HepG2 (cell line): ENCODE measurements around the gene SAP30. TPM values are rescaled to one million over a fixed set of nuclear protein-coding genes. Genes with fewer than 3 reads are reported as not detected.
A peak's percentile ranks its signal among the peaks of the same experiment; 100 is the strongest.

Experiments used
- ATAC-seq: fragments of 200-7000 bp; cut with Tn5 transposase; 3 replicates; pipeline ENCODE4 v1.9.1; 2020; ENCODE audit warnings: mild to moderate bottlenecking, moderate library complexity
- BruUV-seq: library from RNA; stranded (reverse); fragments of 400-500 nt; replicated peaks from 2 replicates; lab custom pipeline; 2021; lab: Mats Ljungman, UMichigan
- CTCF ChIA-PET: fragments of 300-600 bp; formaldehyde crosslinking; extraction: SDS; loops from one replicate; lab custom pipeline; 2021; ENCODE audit warnings: low total read pairs, inconsistent platforms, low intra/inter-chr PET ratio; lab: Yijun Ruan, JAX
- POLR2A ChIA-PET: fragments of 350-600 bp; sonication (Branson Sonifier 250); formaldehyde crosslinking; loops from one replicate; lab custom pipeline; 2020; ENCODE audit warnings: antibody characterized with exemption, inconsistent platforms; lab: Yijun Ruan, JAX
- DNase-seq: peaks from one replicate; pipeline ENCODE4 v3.0.0-alpha.2; 2015; ENCODE audit warnings: low spot score
- FAIRE-seq: peaks from 3 replicates; lab custom pipeline; 2011; peaks lifted over from hg19 to GRCh38; lab: Jason Lieb, UNC
- H2AFZ ChIP-seq: one replicate; pipeline ENCODE4 v1.6.1; 2011; ENCODE audit warnings: low read length, inconsistent platforms
- H3K27ac ChIP-seq: fragments of 300-600 bp; 3 replicates; pipeline ENCODE4 v1.8.0; 2011; ENCODE audit warnings: mixed run types, mild to moderate bottlenecking, mixed read lengths, low read length, inconsistent platforms; ENCODE audit not compliant: insufficient read depth; ENCODE audit errors: extremely low read length
- H3K27me3 ChIP-seq, 2 experiments: fragments of 200-600 bp in 1 of 2; 2 replicates in 1 of 2; 3 replicates in 1 of 2; pipeline versions ENCODE4 v1.6.0 to v1.8.0; 2011; ENCODE audit warnings: low read length in 2 of 2, mild to moderate bottlenecking in 2 of 2, moderate library complexity in 2 of 2, inconsistent platforms in 1 of 2; ENCODE audit not compliant: insufficient read depth in 2 of 2, control insufficient read depth in 1 of 2
- H3K36me3 ChIP-seq, 2 experiments: fragments of 200-600 bp in 1 of 2; replicated peaks in 1 of 2; 2 replicates in 1 of 2; 3 replicates in 1 of 2; pipeline versions ENCODE4 v1.5.1 to v1.8.0; 2011; ENCODE audit warnings: low read length in 2 of 2, inconsistent platforms in 1 of 2; ENCODE audit not compliant: insufficient read depth in 2 of 2, control insufficient read depth in 1 of 2
- H3K4me1 ChIP-seq: 2 replicates; pipeline ENCODE4 v1.5.1; 2012; ENCODE audit warnings: low read length, inconsistent platforms; ENCODE audit not compliant: insufficient read depth
- H3K4me2 ChIP-seq: 2 replicates; pipeline ENCODE4 v1.6.0; 2011; ENCODE audit warnings: low read depth, low read length, inconsistent platforms
- H3K4me3 ChIP-seq, 3 experiments: fragments of 200-600 bp in 1 of 3; sonication (generic), shearing (Covaris generic) in 1 of 3; replicated peaks in 1 of 3; 2 replicates each; pipeline ENCODE4 v1.5.1; 2011 to 2016; ENCODE audit warnings: low read length in 3 of 3, inconsistent platforms in 2 of 3, low read depth in 2 of 3, mild to moderate bottlenecking in 2 of 3, control low read depth in 1 of 3, mixed read lengths in 1 of 3; ENCODE audit not compliant: insufficient read depth in 1 of 3
- H3K79me2 ChIP-seq: one replicate; pipeline ENCODE4 v1.6.1; 2011; ENCODE audit warnings: low read length, inconsistent platforms; ENCODE audit not compliant: insufficient read depth
- H3K9ac ChIP-seq: 2 replicates; pipeline ENCODE4 v1.6.0; 2011; ENCODE audit warnings: mild to moderate bottlenecking, low read depth, low read length, inconsistent platforms; ENCODE audit not compliant: insufficient read depth
- H3K9me3 ChIP-seq: 2 replicates; pipeline ENCODE4 v1.5.1; 2012; ENCODE audit warnings: mild to moderate bottlenecking, low read length
- H4K20me1 ChIP-seq: 2 replicates; pipeline ENCODE4 v1.6.0; 2011; ENCODE audit warnings: inconsistent platforms, mild to moderate bottlenecking, low read length, moderate library complexity; ENCODE audit not compliant: insufficient read depth
- BCL6 ChIP-seq: IDR thresholded peaks from 2 replicates; pipeline ENCODE4 v1.6.1; 2016; ENCODE audit warnings: missing genetic modification reagents, missing compliant biosample characterization
- HMGA1 ChIP-seq: sonication (generic); formaldehyde crosslinking; conservative IDR thresholded peaks from 2 replicates; pipeline ENCODE4 v1.4.0; 2020; ENCODE audit warnings: missing genetic modification reagents
- HNRNPLL ChIP-seq: fragments of 200-400 bp; formaldehyde crosslinking; IDR thresholded peaks from 2 replicates; pipeline ENCODE4 v1.6.1; 2017; ENCODE audit warnings: mild to moderate bottlenecking, low read depth, low read length; ENCODE audit not compliant: poor library complexity, severe bottlenecking
- KLF13 ChIP-seq: sonication (generic); formaldehyde crosslinking; IDR thresholded peaks from 2 replicates; pipeline ENCODE4 v1.4.0; 2020; ENCODE audit warnings: mild to moderate bottlenecking, missing genetic modification reagents
- MXD1 ChIP-seq: sonication (generic); formaldehyde crosslinking; IDR thresholded peaks from 2 replicates; pipeline ENCODE4 v1.4.0; 2020; ENCODE audit warnings: mild to moderate bottlenecking, missing genetic modification reagents
- NFRKB ChIP-seq: fragments of 450-650 bp; IDR thresholded peaks from 2 replicates; pipeline ENCODE4 v1.6.1; 2017
- NR3C1 ChIP-seq: sonication (generic); formaldehyde crosslinking; IDR thresholded peaks from 2 replicates; pipeline ENCODE4 v1.4.0; 2020; ENCODE audit warnings: missing genetic modification reagents
- TEF ChIP-seq: sonication (generic); formaldehyde crosslinking; IDR thresholded peaks from 2 replicates; pipeline ENCODE4 v1.5.0; 2020; ENCODE audit warnings: missing genetic modification reagents
- ZNF274 ChIP-seq: sonication (generic); formaldehyde crosslinking; IDR thresholded peaks from 2 replicates; pipeline ENCODE4 v1.5.1; 2020; ENCODE audit warnings: mild to moderate bottlenecking, missing genetic modification reagents
- ZNF337 ChIP-seq: sonication (generic); formaldehyde crosslinking; IDR thresholded peaks from 2 replicates; pipeline ENCODE4 v1.5.1; 2020; ENCODE audit warnings: missing genetic modification reagents, low read depth, mild to moderate bottlenecking, borderline replicate concordance
- ZNF44 ChIP-seq: sonication (generic); formaldehyde crosslinking; IDR thresholded peaks from 2 replicates; pipeline ENCODE4 v1.5.1; 2020; ENCODE audit warnings: mild to moderate bottlenecking, missing genetic modification reagents
- WGBS: methylation state at CpG from one replicate; pipeline ENCODE4 v1.1.6; 2017; ENCODE audit warnings: low lambda C conversion rate; 5-methylcytosine and 5-hydroxymethylcytosine counted together
- in situ Hi-C: cut with HindIII; loops from 2 replicates; pipeline ENCODE4 v1.10.0; 2017; ENCODE audit warnings: low pct_unique_long_range_greater_than_20kb; ENCODE audit not compliant: extremely low pct_ligation_motif_present
- intact Hi-C: fragments of 100-400 bp; cut with micrococcal nuclease; formaldehyde crosslinking; loops from one replicate; pipeline ENCODE4 v1.10.0; 2022; ENCODE audit not compliant: unreplicated experiment
- polyA plus RNA-seq, 8 experiments: library from polyadenylated mRNA; depleted of rRNA in 3 of 8; stranded (reverse) in 7 of 8; unstranded in 1 of 8; fragments of >200 nt; fragmentation: Illumina TruSeq in 4 of 8; extraction: Trizol in 4 of 8; gene quantifications; 2 replicates each; pipeline versions ENCODE4 v1.2.1 to v1.2.3, GENCODE V29; 2011 to 2016; ENCODE audit warnings: low read depth in 4 of 8, missing spikeins in 1 of 8, mixed read lengths in 1 of 8; ENCODE audit not compliant: insufficient read depth in 1 of 8
- total RNA-seq, 5 experiments: library from RNA; depleted of rRNA; stranded (reverse); fragments of >200 nt; fragmentation: Illumina TruSeq; extraction: Trizol; gene quantifications; 2 replicates each; pipeline ENCODE4 v1.2.3, GENCODE V29; 2016; ENCODE audit warnings: low read depth in 1 of 5

The SAP30 gene
- total and polyA plus RNA-seq, 2 of the 13 experiments (the other 11 are each of a cell fraction or from before 2014, with no cell fraction given) = 14.2 to 25.1 TPM

DNA sequence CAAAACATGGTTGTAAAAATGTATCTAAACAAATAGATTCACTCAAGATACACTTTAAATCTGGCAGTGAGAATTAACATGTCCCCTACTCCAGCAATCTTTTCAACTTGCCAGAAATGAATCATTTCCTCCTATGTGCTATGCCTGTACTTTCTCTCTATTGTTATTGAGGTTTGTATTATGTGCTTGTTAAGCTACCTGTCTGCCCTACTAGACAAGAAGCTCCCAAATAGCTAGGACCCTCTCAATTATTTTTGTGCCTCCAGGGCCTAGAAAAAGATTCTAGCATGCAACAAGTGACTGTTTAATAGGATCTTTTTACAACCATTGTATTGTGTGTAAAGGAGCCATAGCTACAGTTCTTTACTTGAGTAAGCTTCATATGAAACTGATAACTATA lies 3.5 kb upstream of the SAP30 start:
- no peaks in the 10 kb centered on the region; a peak in 1 of 5 replicates for H3K36me3 ChIP-seq
- no peak for DNase-seq
- no peak overlapping the region for H2AFZ ChIP-seq
- CTCF ChIA-PET = no interaction called here
- no peak for FAIRE-seq
- TF ChIP-seq NR3C1 = no peak
- TF ChIP-seq ZNF337 (CRISPR knock-in tag) = no peak
- no peak for TF ChIP-seq ZNF274
- no peak for TF ChIP-seq HNRNPLL
- no peak for TF ChIP-seq TEF (CRISPR knock-in tag)
- no peak for TF ChIP-seq NFRKB
- no peak for TF ChIP-seq KLF13 (CRISPR knock-in tag)
- no peak for TF ChIP-seq BCL6
- no peak overlapping the region; the same call in 1 of the 2 replicates for H3K4me2 ChIP-seq
- no peak overlapping the region for H3K9ac ChIP-seq
- in situ Hi-C loops (no loop called here), intact Hi-C loops (no loop called here)
- H4K20me1 ChIP-seq = no peaks in the 10 kb centered on the region
- no peaks in the 10 kb centered on the region; a peak in 1 of 5 replicates for H3K27me3 ChIP-seq
- no peak overlapping the region for H3K27ac ChIP-seq
- H3K79me2 ChIP-seq = peaks cover 9% of the 10 kb centered on the region
- ATAC-seq = no peak
- no peak overlapping the region for H3K4me3 ChIP-seq
- no TSS peak for BruUV-seq
- POLR2A ChIA-PET = interaction anchor here (6.1 kb wide), 1 partner anchor 33 kb away, joined by 109 read pairs; the partner anchor contains the start of gene HMGB2
- no peaks in the 10 kb centered on the region for H3K9me3 ChIP-seq
- peaks cover 6% of the 10 kb centered on the region; the same call in 1 of the 2 replicates for H3K4me1 ChIP-seq

GRCh38 chr4:173367946-173368345 lies 2.8 kb upstream of the SAP30 start:
- Histone ChIP-seq H3K9ac (0 out of 2 replicates have a peak overlapping the region, but pooled peaks have one; percentile 22), H3K36me3 (no peaks in the 10 kb centered on the region; a peak in 1 of 5 replicates), H3K9me3 (no peaks in the 10 kb centered on the region), H3K27ac (no peak overlapping the region), H3K4me3 (no peak overlapping the region; a peak in 3 of 6 replicates), H2AFZ (no peak overlapping the region), H3K27me3 (no peaks in the 10 kb centered on the region; a peak in 1 of 5 replicates), H3K4me2 (peak overlapping the region; percentile 20; the same call in 1 of the 2 replicates), H4K20me1 (no peaks in the 10 kb centered on the region), H3K79me2 (peaks cover 15% of the 10 kb centered on the region), H3K4me1 (peaks cover 10% of the 10 kb centered on the region)
- TF ChIP-seq ZNF44 (no peak), MXD1 (CRISPR knock-in tag) (no peak), HMGA1 (CRISPR knock-in tag) (no peak)
- CTCF ChIA-PET = no interaction called here
- ATAC-seq (no peak), DNase-seq (no peak), FAIRE-seq (no peak)
- BruUV-seq = no TSS peak
- POLR2A ChIA-PET = interaction anchor here (6.1 kb wide), 1 partner anchor 34 kb away, joined by 109 read pairs; the partner anchor contains the start of gene HMGB2
- WGBS = 54% methylated on average over 4 of the region's 4 CpGs
- intact Hi-C loops (no loop called here), in situ Hi-C loops (no loop called here)
